ENCODE results near the gene CERS1.

- no peak for TF ChIP-seq CTCF (conservative IDR thresholded peaks at IDR 0.05)
- TF ChIP-seq EZH2 (IDR thresholded peaks at IDR 0.05; ENCODE audit: low read depth): no peak
Measured at GRCh38 chr19:18881491-18881890, 14.5 kb downstream of the CERS1 start.

Measured in PC-9 (cell line).